Measurements from ENCODE around the gene PREX1.

DNA sequence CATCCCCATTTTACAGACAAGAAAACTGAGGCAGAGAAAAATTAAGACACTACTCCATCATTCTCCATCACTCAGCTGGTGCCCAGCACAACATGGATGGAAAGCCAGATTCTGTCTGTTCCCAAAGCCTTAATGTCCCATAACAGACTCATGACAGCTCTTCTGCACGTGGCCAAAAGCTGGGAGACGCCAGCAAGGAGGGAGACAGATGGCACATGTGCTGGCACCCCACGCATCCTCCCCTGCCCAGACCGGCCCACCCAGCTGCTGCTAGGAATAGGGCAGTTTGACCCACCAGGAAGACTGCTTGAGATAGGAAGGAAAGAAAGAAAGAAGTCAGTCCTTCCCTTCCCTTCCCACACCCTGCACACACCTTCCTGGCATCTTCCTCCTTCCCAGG, 96.3 kb downstream of the PREX1 start:
- TF ChIP-seq, protein P1, sequence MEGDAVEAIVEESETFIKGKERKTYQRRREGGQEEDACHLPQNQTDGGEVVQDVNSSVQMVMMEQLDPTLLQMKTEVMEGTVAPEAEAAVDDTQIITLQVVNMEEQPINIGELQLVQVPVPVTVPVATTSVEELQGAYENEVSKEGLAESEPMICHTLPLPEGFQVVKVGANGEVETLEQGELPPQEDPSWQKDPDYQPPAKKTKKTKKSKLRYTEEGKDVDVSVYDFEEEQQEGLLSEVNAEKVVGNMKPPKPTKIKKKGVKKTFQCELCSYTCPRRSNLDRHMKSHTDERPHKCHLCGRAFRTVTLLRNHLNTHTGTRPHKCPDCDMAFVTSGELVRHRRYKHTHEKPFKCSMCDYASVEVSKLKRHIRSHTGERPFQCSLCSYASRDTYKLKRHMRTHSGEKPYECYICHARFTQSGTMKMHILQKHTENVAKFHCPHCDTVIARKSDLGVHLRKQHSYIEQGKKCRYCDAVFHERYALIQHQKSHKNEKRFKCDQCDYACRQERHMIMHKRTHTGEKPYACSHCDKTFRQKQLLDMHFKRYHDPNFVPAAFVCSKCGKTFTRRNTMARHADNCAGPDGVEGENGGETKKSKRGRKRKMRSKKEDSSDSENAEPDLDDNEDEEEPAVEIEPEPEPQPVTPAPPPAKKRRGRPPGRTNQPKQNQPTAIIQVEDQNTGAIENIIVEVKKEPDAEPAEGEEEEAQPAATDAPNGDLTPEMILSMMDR (IDR thresholded peaks at IDR 0.05) = no peak
- no peak for TF ChIP-seq EP300 (IDR thresholded peaks at IDR 0.05)
- no peak for TF ChIP-seq POLR2A (IDR thresholded peaks at IDR 0.05)

Data from ovary (tissue), 3 donors.